Measurements from ENCODE around the gene KLHDC8B. TPM values are rescaled to one million over a fixed set of nuclear protein-coding genes. Genes with fewer than 3 reads are reported as not detected.

The KLHDC8B gene
- total RNA-seq, 1 experiment from 2014 or later = 13.5 TPM

DNA sequence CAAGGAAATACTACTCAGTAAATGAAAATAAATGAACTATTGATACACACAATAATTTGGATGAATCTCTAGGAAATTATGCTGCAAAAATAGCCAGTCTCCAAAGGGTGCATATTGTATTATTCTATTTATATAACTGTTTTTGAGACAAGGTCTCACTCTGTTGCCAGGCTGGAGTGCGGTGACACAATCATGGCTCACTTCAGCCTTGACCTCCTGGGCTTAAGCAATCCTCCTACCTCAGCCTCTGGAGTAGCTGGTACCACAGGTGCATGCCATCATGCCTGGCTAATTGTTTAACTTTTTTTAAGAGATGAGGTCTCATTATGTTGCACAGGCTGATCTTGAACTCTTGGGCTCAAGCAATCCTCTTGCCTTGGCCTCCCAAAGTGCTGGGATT, 12.5 kb downstream of the KLHDC8B start:
- Mint-ChIP-seq H3K9me3 (peaks cover 6 to 9% of the 10 kb centered on the region in 2 experiments), H3K27me3 (ENCODE audit: low read depth) (peaks cover 14% of the 10 kb centered on the region), H3K27ac (no peak overlapping the region), H3K4me1 (peaks cover 4 to 5% of the 10 kb centered on the region in 2 experiments; a peak in 3 of 4 replicates), H3K36me3 (ENCODE audit: insufficient read depth in 1 of 3, low read depth in 3 of 3) (no peaks in the 10 kb centered on the region), H3K4me3 (no peak overlapping the region)
- no peaks in the 10 kb centered on the region for H3K27me3 ChIP-seq (ENCODE audit: insufficient read depth, low read length)
- H2BK15ac ChIP-seq (ENCODE audit: low read depth, low read length) = no peak overlapping the region
- no peak overlapping the region for H3K27ac ChIP-seq (ENCODE audit: insufficient read length, low read depth, low read length)
- TF ChIP-seq, protein P1, sequence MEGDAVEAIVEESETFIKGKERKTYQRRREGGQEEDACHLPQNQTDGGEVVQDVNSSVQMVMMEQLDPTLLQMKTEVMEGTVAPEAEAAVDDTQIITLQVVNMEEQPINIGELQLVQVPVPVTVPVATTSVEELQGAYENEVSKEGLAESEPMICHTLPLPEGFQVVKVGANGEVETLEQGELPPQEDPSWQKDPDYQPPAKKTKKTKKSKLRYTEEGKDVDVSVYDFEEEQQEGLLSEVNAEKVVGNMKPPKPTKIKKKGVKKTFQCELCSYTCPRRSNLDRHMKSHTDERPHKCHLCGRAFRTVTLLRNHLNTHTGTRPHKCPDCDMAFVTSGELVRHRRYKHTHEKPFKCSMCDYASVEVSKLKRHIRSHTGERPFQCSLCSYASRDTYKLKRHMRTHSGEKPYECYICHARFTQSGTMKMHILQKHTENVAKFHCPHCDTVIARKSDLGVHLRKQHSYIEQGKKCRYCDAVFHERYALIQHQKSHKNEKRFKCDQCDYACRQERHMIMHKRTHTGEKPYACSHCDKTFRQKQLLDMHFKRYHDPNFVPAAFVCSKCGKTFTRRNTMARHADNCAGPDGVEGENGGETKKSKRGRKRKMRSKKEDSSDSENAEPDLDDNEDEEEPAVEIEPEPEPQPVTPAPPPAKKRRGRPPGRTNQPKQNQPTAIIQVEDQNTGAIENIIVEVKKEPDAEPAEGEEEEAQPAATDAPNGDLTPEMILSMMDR (conservative IDR thresholded peaks at IDR 0.05) = no peak
- no peak overlapping the region for H3K4me2 ChIP-seq (ENCODE audit: insufficient read depth, insufficient read length, low read length)
- no peak overlapping the region for H3K9ac ChIP-seq (ENCODE audit: extremely low read depth, insufficient read length, low read length)
- H3K56ac ChIP-seq (ENCODE audit: insufficient read length, low read depth, low read length) = no peak overlapping the region
- no peak overlapping the region for H4K5ac ChIP-seq (ENCODE audit: insufficient read length, low read depth, low read length)
- no peak overlapping the region for H2AFZ ChIP-seq (ENCODE audit: low read length)
- H2BK5ac ChIP-seq (ENCODE audit: insufficient read length, low read length) = no peak overlapping the region
- H3K23me2 ChIP-seq (ENCODE audit: insufficient read length, low read depth, low read length, poor library complexity, severe bottlenecking) = no peaks in the 10 kb centered on the region
- no peak for DNase-seq
- H2AK5ac ChIP-seq (ENCODE audit: insufficient read length, low read length) = no peak overlapping the region
- H3K18ac ChIP-seq (ENCODE audit: insufficient read length, low read depth, low read length) = no peak overlapping the region
- H4K8ac ChIP-seq (replicated peaks; ENCODE audit: insufficient read length, low read depth, low read length) = no peak overlapping the region
- H2BK120ac ChIP-seq (ENCODE audit: low read depth, low read length, poor library complexity, severe bottlenecking) = no peak overlapping the region
- H2BK20ac ChIP-seq (ENCODE audit: low read depth, low read length, poor library complexity, severe bottlenecking) = no peak overlapping the region
- H4K91ac ChIP-seq (ENCODE audit: insufficient read length, low read depth, low read length) = no peak overlapping the region
- H3K23ac ChIP-seq (ENCODE audit: insufficient read length, low read depth, low read length) = no peak overlapping the region
- H3K9me3 ChIP-seq (ENCODE audit: control insufficient read depth, low read depth, low read length) = no peaks in the 10 kb centered on the region
- H3K4me1 ChIP-seq (ENCODE audit: insufficient read depth, low read length) = no peaks in the 10 kb centered on the region
- H3K4ac ChIP-seq (ENCODE audit: low read depth, low read length) = no peak overlapping the region
- no peaks in the 10 kb centered on the region; the same call in 1 of the 2 replicates for H3K79me2 ChIP-seq (ENCODE audit: insufficient read depth, low read length)
- WGBS (ENCODE audit: extremely low coverage, insufficient read length, low lambda C conversion rate) = no CpG with 5 or more reads among the region's 1 CpG
- no peak overlapping the region for H3T11ph ChIP-seq (ENCODE audit: low read length)
- H2BK12ac ChIP-seq (ENCODE audit: insufficient read length, low read depth, low read length) = no peak overlapping the region
- no peaks in the 10 kb centered on the region for H3K79me1 ChIP-seq (ENCODE audit: insufficient read depth, low read depth, low read length, poor library complexity, severe bottlenecking)
- H4K20me1 ChIP-seq (ENCODE audit: control insufficient read depth, insufficient read depth, insufficient read length) = no peaks in the 10 kb centered on the region
- H3K14ac ChIP-seq (ENCODE audit: insufficient read depth, low read length) = no peak overlapping the region
